Psoas muscle (tissue), 8 donors: ENCODE measurements around the gene KIF16B. TPM values are rescaled to one million over a fixed set of nuclear protein-coding genes. Genes with fewer than 3 reads are reported as not detected.

Source experiments
- ATAC-seq, 4 donors: fragments of 200-7000 bp; cut with Tn5 transposase; one replicate each; pipeline ENCODE4 v1.9.1; 2020; ENCODE audit warnings: moderate library complexity in 3 of 4, mild to moderate bottlenecking in 2 of 4
- DNase-seq, 2 donors: peaks; one replicate each; pipeline ENCODE4 v3.0.0-alpha.2; 2020
- H3K27ac ChIP-seq: fragments of 200-600 bp; one replicate; pipeline ENCODE4 v1.8.0; 2022
- H3K27me3 ChIP-seq, 3 donors: fragments of 200-600 bp in 1 of 3; one replicate each; pipeline versions ENCODE4 v1.6.1 to v1.8.0; 2013 to 2022; ENCODE audit warnings: low read length in 2 of 3, mild to moderate bottlenecking in 2 of 3, moderate library complexity in 1 of 3; ENCODE audit not compliant: insufficient read depth in 3 of 3
- H3K36me3 ChIP-seq, 2 donors: fragments of 200-600 bp in 1 of 2; one replicate each; pipeline versions ENCODE4 v1.6.1 to v1.8.0; 2013 to 2022; ENCODE audit warnings: low read depth in 1 of 2, mild to moderate bottlenecking in 1 of 2, moderate library complexity in 1 of 2; ENCODE audit not compliant: insufficient read depth in 1 of 2
- H3K4me1 ChIP-seq: fragments of 200-600 bp; one replicate; pipeline ENCODE4 v1.8.0; 2022
- H3K4me3 ChIP-seq: fragments of 200-600 bp; one replicate; pipeline ENCODE4 v1.8.0; 2022; ENCODE audit warnings: mild to moderate bottlenecking
- H3K9me3 ChIP-seq: fragments of 200-600 bp; one replicate; pipeline ENCODE4 v1.8.0; 2022
- CTCF ChIP-seq: fragments of 200-600 bp; IDR thresholded peaks from one replicate; pipeline ENCODE4 v1.8.0; 2022; ENCODE audit warnings: antibody characterized with exemption
- WGBS, 3 donors: extraction: QIAGEN DNeasy Blood & Tissue Kit; methylation state at CpG; one replicate each; pipeline versions ENCODE4 v1.1.6 to v1.1.7; 2013; 5-methylcytosine and 5-hydroxymethylcytosine counted together
- intact Hi-C, 2 donors: fragments of 100-400 bp; cut with DNase I; formaldehyde crosslinking; loops; one replicate each; pipeline versions ENCODE4 v1.11.0 to v1.14.2; 2022
- polyA plus RNA-seq, 3 donors: library from polyadenylated mRNA; stranded (reverse); fragments of 200-250 nt; gene quantifications; one replicate each; pipeline ENCODE4 v1.2.3, GENCODE V29; 2013
- total RNA-seq, 4 donors: library from RNA; stranded (reverse); fragmentation: NEBNext Ultra II Directional in 2 of 4; extraction: Animal tissue kit (Norgen Biotek cat#: 25700) in 2 of 4; gene quantifications; one replicate each; pipeline versions ENCODE4 v1.2.1 to v1.2.4, GENCODE V29; 2021 to 2023
- donor health status: healthy with polysubstance abuse.
- donor health status: DM: no; HTN: no; CAD: no; lungs with moderate emphysema.
- donor health status: Bipolar disorder and iron deficiency.
- donor health status: healthy.
- donor health status: DM: yes; HTN: yes; CAD: no.
- donor health status: DM: no; HTN: no; CAD: no.
- donor health status: DM: no; HTN: no; CAD: no.
- donor health status: DM: yes; HTN: yes; CAD: no.

KIF16B gene
- total and polyA plus RNA-seq, 7 donors = 18.1 to 30.6 (median 24.1) TPM

- intact Hi-C loops = no loop called here
- Histone ChIP-seq H3K4me3 (no peak overlapping the region), H3K9me3 (no peaks in the 10 kb centered on the region), H3K4me1 (peaks cover 35% of the 10 kb centered on the region), H3K27me3 (no peaks in the 10 kb centered on the region), H3K27ac (no peak overlapping the region), H3K36me3 (peaks cover 2 to 9% of the 10 kb centered on the region in 2 donors)
- DNase-seq (no peak), ATAC-seq (no peak)
- WGBS, 3 donors = 66 to 78% (median 72%) methylated on average over 3 of the region's 3 CpGs
- TF ChIP-seq CTCF = no peak
Observed at GRCh38 chr20:16488616-16489015, 84.6 kb downstream of the KIF16B start.

- Histone ChIP-seq H3K27me3 (no peaks in the 10 kb centered on the region), H3K27ac (no peak overlapping the region), H3K4me3 (no peak overlapping the region), H3K9me3 (no peaks in the 10 kb centered on the region), H3K4me1 (peaks cover 35% of the 10 kb centered on the region), H3K36me3 (peaks cover 0 to 4% of the 10 kb centered on the region in 2 donors)
- WGBS, 3 donors = 42 to 68% (median 44%) methylated on average over 8 of the region's 8 CpGs
- DNase-seq (no peak), ATAC-seq (peak in 2 of 4 donors; percentile 50 to 60)
- intact Hi-C loops = no loop called here
- TF ChIP-seq CTCF = no peak
Observed at GRCh38 chr20:16488086-16488485, 85.2 kb downstream of the KIF16B start.

- peak; percentile 56 to 83 (median 72) for ATAC-seq
- DNase-seq = no peak
- 34 to 58% (median 37%) methylated on average over 6 of the region's 6 CpGs for WGBS, 3 donors
Observed at GRCh38 chr20:16486532-16486931, 86.7 kb downstream of the KIF16B start.

GRCh38 chr20:16485401-16485800 lies 87.8 kb downstream of the KIF16B start:
- Histone ChIP-seq H3K27me3 (no peaks in the 10 kb centered on the region), H3K27ac (no peak overlapping the region), H3K9me3 (no peaks in the 10 kb centered on the region), H3K36me3 (peaks cover 0 to 3% of the 10 kb centered on the region in 2 donors), H3K4me3 (no peak overlapping the region), H3K4me1 (peaks cover 35% of the 10 kb centered on the region)
- 40 to 64% (median 53%) methylated on average over 1 of the region's 1 CpG for WGBS, 3 donors
- no peak for DNase-seq
- intact Hi-C loops = no loop called here
- ATAC-seq = peak in 1 of 4 donors; percentile 43
- TF ChIP-seq CTCF = no peak

More at GRCh38 chr20:16486532-16486931, 86.7 kb downstream of the KIF16B start:
- H3K4me3 ChIP-seq = no peak overlapping the region
- peak overlapping the region; percentile 38 for H3K27ac ChIP-seq
- H3K36me3 ChIP-seq = peaks cover 0 to 3% of the 10 kb centered on the region in 2 donors
- intact Hi-C loops = no loop called here
- H3K4me1 ChIP-seq = peaks cover 35% of the 10 kb centered on the region
- no peak for TF ChIP-seq CTCF
- H3K27me3 ChIP-seq = no peaks in the 10 kb centered on the region
- H3K9me3 ChIP-seq = no peaks in the 10 kb centered on the region

- Histone ChIP-seq H3K4me1 (peaks cover 30% of the 10 kb centered on the region), H3K4me3 (no peak overlapping the region), H3K36me3 (peaks cover 0 to 2% of the 10 kb centered on the region in 2 donors), H3K27ac (no peak overlapping the region), H3K9me3 (no peaks in the 10 kb centered on the region), H3K27me3 (no peaks in the 10 kb centered on the region)
- TF ChIP-seq CTCF = no peak
- no peak for ATAC-seq
- DNase-seq = no peak
- intact Hi-C loops = no loop called here
- 96 to 100% (median 99%) methylated on average over 2 of the region's 2 CpGs for WGBS, 3 donors
Observed at GRCh38 chr20:16483024-16483423, 90.2 kb downstream of the KIF16B start.
